ENCODE data around the gene IMPA2.
A peak's percentile ranks its signal among the peaks of the same experiment; 100 is the strongest.
"Not testable (repeated sequence)": the region's sequence is repeated elsewhere in the genome, so short reads cannot be mapped to it uniquely, and the experiment has no call there.

The IMPA2 gene

GRCh38 chr18:11981192-11981542 is at the start of gene IMPA2:
Gene IMPA2 (plus strand): TSS chr18:11981507. CDS start chr18:11981670, 163 bp downstream.
- Histone ChIP-seq H3K9me3 (ENCODE audit: control insufficient read depth, insufficient read depth, low read length) (no peaks in the 10 kb centered on the region), H3K4me1 (ENCODE audit: insufficient read depth, low read length) (peaks cover 16% of the 10 kb centered on the region), H3K9ac (ENCODE audit: low read depth, low read length) (peak within 1 kb of the TSS; percentile 84), H3K36me3 (ENCODE audit: insufficient read depth, low read length) (no peaks in the 10 kb centered on the region)

DNA sequence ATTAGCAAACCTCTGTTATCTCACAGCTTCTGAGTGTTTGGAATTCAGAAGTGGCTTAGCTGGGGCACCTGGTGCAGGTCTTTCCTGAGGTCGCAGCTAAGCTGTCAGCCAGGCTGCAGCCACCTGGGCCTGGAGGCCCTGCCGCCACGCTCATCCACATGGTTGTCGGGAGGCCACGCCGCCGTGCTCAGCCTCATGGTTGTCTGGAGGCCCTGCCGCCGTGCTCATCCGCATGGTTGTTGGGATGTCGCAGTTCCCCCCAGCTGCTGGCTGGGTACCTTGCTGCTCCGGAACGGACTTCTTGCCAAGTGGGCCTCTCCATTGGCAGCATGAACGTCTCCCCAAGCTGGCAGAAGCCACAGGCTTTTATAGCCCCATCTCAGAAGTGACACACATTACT is 48.9 kb upstream of the IMPA2 start:
- H3K4me1 ChIP-seq (ENCODE audit: insufficient read depth, low read length): no peaks in the 10 kb centered on the region
- no peaks in the 10 kb centered on the region for H3K9me3 ChIP-seq (ENCODE audit: control insufficient read depth, insufficient read depth, low read length)
- H3K36me3 ChIP-seq (ENCODE audit: insufficient read depth, low read length): no peaks in the 10 kb centered on the region
- H3K9ac ChIP-seq (ENCODE audit: low read depth, low read length): no peak overlapping the region

- no peak overlapping the region for H3K9ac ChIP-seq (ENCODE audit: low read depth, low read length)
Measured at GRCh38 chr18:11937874-11938478, 43.3 kb upstream of the IMPA2 start.

DNA sequence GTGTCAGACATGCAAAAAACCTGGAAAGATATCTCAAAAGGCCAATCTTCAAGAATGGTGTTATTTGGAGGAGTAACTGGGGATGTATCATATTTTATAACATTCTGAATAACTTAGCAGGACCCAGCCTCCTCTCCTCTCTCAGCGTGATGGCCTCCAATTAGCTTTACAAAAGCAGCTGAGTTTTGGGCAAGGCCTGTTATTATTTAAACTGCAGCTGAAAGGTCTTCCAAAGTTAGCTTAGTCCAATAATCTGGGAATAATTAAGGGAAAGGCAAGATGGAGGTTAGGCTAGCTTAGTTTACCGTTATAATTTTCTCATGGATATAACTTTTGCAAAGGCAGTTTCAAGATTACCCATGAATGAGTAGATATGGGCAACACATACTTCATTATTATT is 40.4 kb upstream of the IMPA2 start:
- no peak overlapping the region for H3K9ac ChIP-seq (ENCODE audit: low read depth, low read length)
- H3K36me3 ChIP-seq (ENCODE audit: insufficient read depth, low read length): no peaks in the 10 kb centered on the region
- no peaks in the 10 kb centered on the region for H3K9me3 ChIP-seq (ENCODE audit: control insufficient read depth, insufficient read depth, low read length)
- no peaks in the 10 kb centered on the region; the same call in 1 of the 2 replicates for H3K4me1 ChIP-seq (ENCODE audit: insufficient read depth, low read length)

More at GRCh38 chr18:11937874-11938478, 43.3 kb upstream of the IMPA2 start:
- no peaks in the 10 kb centered on the region for H3K36me3 ChIP-seq (ENCODE audit: insufficient read depth, low read length)
- H3K4me1 ChIP-seq (ENCODE audit: insufficient read depth, low read length): no peaks in the 10 kb centered on the region
- no peaks in the 10 kb centered on the region for H3K9me3 ChIP-seq (ENCODE audit: control insufficient read depth, insufficient read depth, low read length)

- H3K36me3 ChIP-seq (ENCODE audit: insufficient read depth, low read length): no peaks in the 10 kb centered on the region
- H3K9ac ChIP-seq (ENCODE audit: low read depth, low read length): no peak overlapping the region
- H3K4me1 ChIP-seq (ENCODE audit: insufficient read depth, low read length): peaks cover 7% of the 10 kb centered on the region; the same call in 1 of the 2 replicates
- H3K9me3 ChIP-seq (ENCODE audit: control insufficient read depth, insufficient read depth, low read length): no peaks in the 10 kb centered on the region
Measured at GRCh38 chr18:11943551-11943950, 37.8 kb upstream of the IMPA2 start.

DNA sequence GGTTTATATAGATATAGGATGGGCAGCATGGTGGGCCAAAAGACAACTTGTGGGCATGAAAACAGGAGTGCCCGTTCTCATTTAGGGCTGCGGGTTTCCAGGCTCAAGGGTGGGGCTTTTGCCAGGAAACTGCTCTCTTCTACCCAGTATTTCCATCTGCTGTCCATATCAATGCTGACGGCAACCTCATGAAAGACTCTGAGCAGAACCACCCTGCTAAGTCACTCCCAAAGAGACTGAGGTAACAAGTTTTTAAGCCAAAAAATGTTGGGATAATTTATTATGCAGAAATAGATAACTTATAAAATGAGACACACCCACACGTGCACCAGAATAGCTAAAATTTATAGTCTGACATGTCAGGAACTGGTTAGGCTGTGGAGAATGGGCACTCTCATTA is 37.1 kb upstream of the IMPA2 start:
- H3K4me1 ChIP-seq (ENCODE audit: insufficient read depth, low read length): peaks cover 14% of the 10 kb centered on the region
- no peaks in the 10 kb centered on the region for H3K9me3 ChIP-seq (ENCODE audit: control insufficient read depth, insufficient read depth, low read length)
- no peaks in the 10 kb centered on the region for H3K36me3 ChIP-seq (ENCODE audit: insufficient read depth, low read length)
- no peak overlapping the region for H3K9ac ChIP-seq (ENCODE audit: low read depth, low read length)

GRCh38 chr18:11944786-11945185 is 36.5 kb upstream of the IMPA2 start:
- H3K36me3 ChIP-seq (ENCODE audit: insufficient read depth, low read length): no peaks in the 10 kb centered on the region
- peaks cover 15% of the 10 kb centered on the region for H3K4me1 ChIP-seq (ENCODE audit: insufficient read depth, low read length)
- H3K9me3 ChIP-seq (ENCODE audit: control insufficient read depth, insufficient read depth, low read length): no peaks in the 10 kb centered on the region
- no peak overlapping the region for H3K9ac ChIP-seq (ENCODE audit: low read depth, low read length)

GRCh38 chr18:11945834-11946659 is 35.3 kb upstream of the IMPA2 start:
- H3K9ac ChIP-seq (ENCODE audit: low read depth, low read length); H3K9me3 ChIP-seq (ENCODE audit: control insufficient read depth, insufficient read depth, low read length); H3K36me3 ChIP-seq (ENCODE audit: insufficient read depth, low read length): not testable (repeated sequence)
- peaks cover 15% of the 10 kb centered on the region for H3K4me1 ChIP-seq (ENCODE audit: insufficient read depth, low read length)

DNA sequence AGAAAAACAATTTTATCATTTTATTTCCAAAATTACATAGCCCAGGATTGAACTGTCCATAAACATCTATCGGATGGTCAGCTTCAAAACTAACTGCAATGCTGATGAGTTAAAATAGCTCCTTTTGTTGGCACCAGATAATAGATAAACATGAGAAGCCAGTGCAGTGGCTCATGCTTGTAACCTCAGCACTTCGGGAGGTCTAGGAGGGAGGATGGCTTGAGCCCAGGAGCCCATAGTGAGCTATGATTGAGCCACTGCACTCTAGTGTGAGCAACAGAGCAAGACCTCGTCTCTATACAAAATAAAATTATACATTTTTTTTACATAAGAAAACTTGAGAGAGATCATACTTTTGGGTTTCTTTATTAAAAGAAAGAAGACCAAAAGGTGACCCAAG is 34.6 kb upstream of the IMPA2 start:
- H3K9ac ChIP-seq (ENCODE audit: low read depth, low read length): peak overlapping the region; percentile 82; the same call in 1 of the 2 replicates
- H3K36me3 ChIP-seq (ENCODE audit: insufficient read depth, low read length): no peaks in the 10 kb centered on the region
- peaks cover 20% of the 10 kb centered on the region for H3K4me1 ChIP-seq (ENCODE audit: insufficient read depth, low read length)
- no peaks in the 10 kb centered on the region for H3K9me3 ChIP-seq (ENCODE audit: control insufficient read depth, insufficient read depth, low read length)

DNA sequence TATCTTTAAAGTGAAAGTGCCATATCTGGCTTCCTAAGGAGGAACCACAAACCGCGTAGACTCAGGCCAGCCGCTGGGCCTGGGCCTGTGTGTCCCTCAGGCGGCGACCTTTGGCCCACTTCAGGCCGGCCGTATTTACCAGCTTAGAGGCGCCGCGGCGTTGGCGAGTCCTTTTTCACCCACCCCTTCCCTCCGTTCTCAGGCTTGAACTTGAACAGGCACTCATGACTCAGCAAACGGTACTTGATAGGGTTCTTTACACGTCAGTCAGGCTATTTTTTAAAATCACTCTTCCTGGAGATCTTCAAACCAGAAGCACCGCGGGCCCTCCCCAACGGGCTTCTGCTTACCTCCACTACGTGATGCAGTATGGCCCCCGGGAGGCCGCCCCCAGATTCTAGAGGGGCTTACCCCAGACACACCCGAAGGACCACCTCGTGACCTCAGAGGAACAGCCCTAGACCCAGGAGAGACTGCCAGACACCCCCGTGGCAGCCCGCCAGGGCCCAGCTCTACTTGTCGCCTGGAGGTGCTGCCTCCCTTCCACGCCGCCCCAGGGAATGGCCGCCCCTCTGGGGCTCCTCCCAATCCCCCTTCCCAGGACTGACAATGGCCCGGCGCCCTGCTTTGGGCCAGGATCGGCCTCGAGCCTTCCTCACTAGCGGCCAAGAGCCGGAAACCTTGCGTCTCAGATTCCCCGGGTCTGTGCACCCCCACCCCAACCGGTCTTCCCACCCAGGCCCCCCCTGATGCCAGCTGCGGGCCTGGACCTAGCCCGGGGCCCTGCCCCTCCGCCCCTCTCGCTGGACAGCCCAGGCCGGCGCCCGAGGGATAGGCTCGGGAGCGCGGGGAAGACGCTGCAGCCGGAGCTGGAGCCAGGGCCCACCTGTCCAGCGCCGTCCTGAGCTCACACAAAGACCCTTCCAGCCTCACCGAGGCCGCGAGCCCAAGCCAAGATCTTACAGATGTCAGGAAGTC is 33.8 kb upstream of the IMPA2 start:
- peak overlapping the region; percentile 82 for H3K9ac ChIP-seq (ENCODE audit: low read depth, low read length)
- H3K4me1 ChIP-seq (ENCODE audit: insufficient read depth, low read length): peaks cover 22% of the 10 kb centered on the region
- no peaks in the 10 kb centered on the region for H3K9me3 ChIP-seq (ENCODE audit: control insufficient read depth, insufficient read depth, low read length)
- H3K36me3 ChIP-seq (ENCODE audit: insufficient read depth, low read length): no peaks in the 10 kb centered on the region

GRCh38 chr18:11948852-11949523 is 32.3 kb upstream of the IMPA2 start:
- Histone ChIP-seq H3K4me1 (ENCODE audit: insufficient read depth, low read length) (peaks cover 22% of the 10 kb centered on the region), H3K9me3 (ENCODE audit: control insufficient read depth, insufficient read depth, low read length) (no peaks in the 10 kb centered on the region), H3K9ac (ENCODE audit: low read depth, low read length) (no peak overlapping the region)

GRCh38 chr18:11950824-11951223 is 30.5 kb upstream of the IMPA2 start:
- no peaks in the 10 kb centered on the region for H3K9me3 ChIP-seq (ENCODE audit: control insufficient read depth, insufficient read depth, low read length)
- H3K9ac ChIP-seq (ENCODE audit: low read depth, low read length): no peak overlapping the region
- H3K4me1 ChIP-seq (ENCODE audit: insufficient read depth, low read length): peaks cover 27% of the 10 kb centered on the region
- H3K36me3 ChIP-seq (ENCODE audit: insufficient read depth, low read length): no peaks in the 10 kb centered on the region

More at GRCh38 chr18:11948852-11949523, 32.3 kb upstream of the IMPA2 start:
- H3K36me3 ChIP-seq (ENCODE audit: insufficient read depth, low read length): no peaks in the 10 kb centered on the region

GRCh38 chr18:11951390-11951851 is 29.9 kb upstream of the IMPA2 start:
- Histone ChIP-seq H3K36me3 (ENCODE audit: insufficient read depth, low read length) (no peaks in the 10 kb centered on the region), H3K4me1 (ENCODE audit: insufficient read depth, low read length) (peaks cover 25% of the 10 kb centered on the region), H3K9me3 (ENCODE audit: control insufficient read depth, insufficient read depth, low read length) (no peaks in the 10 kb centered on the region), H3K9ac (ENCODE audit: low read depth, low read length) (no peak overlapping the region)

GRCh38 chr18:11953113-11953512 is 28.2 kb upstream of the IMPA2 start:
- H3K9ac ChIP-seq (ENCODE audit: low read depth, low read length): no peak overlapping the region
- peaks cover 7% of the 10 kb centered on the region; the same call in 1 of the 2 replicates for H3K9me3 ChIP-seq (ENCODE audit: control insufficient read depth, insufficient read depth, low read length)
- no peaks in the 10 kb centered on the region for H3K36me3 ChIP-seq (ENCODE audit: insufficient read depth, low read length)
- H3K4me1 ChIP-seq (ENCODE audit: insufficient read depth, low read length): peaks cover 20% of the 10 kb centered on the region
